CD14-positive monocyte (primary cell): ENCODE data around the gene S100A6. TPM values are rescaled to one million over a fixed set of nuclear protein-coding genes. Genes with fewer than 3 reads are reported as not detected.
A peak's percentile ranks its signal among the peaks of the same experiment; 100 is the strongest.

Experiments
- DNase-seq, 3 donors: peaks; one replicate each; pipeline ENCODE4 v3.0.0-alpha.2; 2011 to 2022
- H2AFZ ChIP-seq: 2 replicates; pipeline ENCODE4 v1.6.0; 2012; ENCODE audit warnings: mild to moderate bottlenecking, low read depth, low read length, inconsistent platforms; ENCODE audit not compliant: insufficient read depth, poor library complexity, severe bottlenecking
- H3K27ac ChIP-seq, 2 donors: 1 replicate in 1 of 2; 2 replicates in 1 of 2; pipeline ENCODE4 v1.5.1; 2012 to 2013; ENCODE audit warnings: low read length in 2 of 2, control low read depth in 1 of 2, inconsistent platforms in 1 of 2, low read depth in 1 of 2, mild to moderate bottlenecking in 1 of 2
- H3K27me3 ChIP-seq, 2 donors: one replicate each; pipeline versions ENCODE4 v1.6.0 to v1.6.1; 2011 to 2013; ENCODE audit warnings: low read length in 2 of 2; ENCODE audit not compliant: control insufficient read depth in 2 of 2, insufficient read depth in 2 of 2
- H3K36me3 ChIP-seq, 2 donors: replicated peaks in 1 of 2; 1 replicate in 1 of 2; 2 replicates in 1 of 2; pipeline versions ENCODE4 v1.5.1 to v1.6.1; 2012 to 2013; ENCODE audit warnings: low read length in 2 of 2, control low read depth in 1 of 2, inconsistent platforms in 1 of 2, mild to moderate bottlenecking in 1 of 2; ENCODE audit not compliant: insufficient read depth in 2 of 2, control insufficient read depth in 1 of 2
- H3K4me1 ChIP-seq, 2 donors: 1 replicate in 1 of 2; 2 replicates in 1 of 2; pipeline versions ENCODE4 v1.5.1 to v1.6.1; 2012 to 2013; ENCODE audit warnings: low read length in 2 of 2, control low read depth in 1 of 2, inconsistent platforms in 1 of 2, mild to moderate bottlenecking in 1 of 2, moderate library complexity in 1 of 2; ENCODE audit not compliant: insufficient read depth in 2 of 2, control insufficient read depth in 1 of 2
- H3K4me2 ChIP-seq: replicated peaks from 2 replicates; pipeline ENCODE3; 2012; ENCODE audit warnings: low read length, moderate library complexity, mild to moderate bottlenecking; ENCODE audit not compliant: poor library complexity, severe bottlenecking; ENCODE audit errors: extremely low read depth
- H3K4me3 ChIP-seq, 3 experiments: fragments of 200-600 bp in 1 of 3; sonication (generic) in 1 of 3; replicated peaks in 1 of 3; 1 replicate in 2 of 3; 2 replicates in 1 of 3; pipeline ENCODE4 v1.5.1; 2011 to 2013; ENCODE audit warnings: low read length in 3 of 3, mild to moderate bottlenecking in 3 of 3, control low read depth in 2 of 3, low read depth in 2 of 3, inconsistent platforms in 1 of 3, moderate library complexity in 1 of 3
- H3K79me2 ChIP-seq: 2 replicates; pipeline ENCODE4 v1.6.0; 2012; ENCODE audit warnings: mild to moderate bottlenecking, control low read depth, inconsistent platforms, low read length, moderate library complexity; ENCODE audit not compliant: insufficient read depth
- H3K9ac ChIP-seq: 2 replicates; pipeline ENCODE4 v1.6.0; 2017; ENCODE audit warnings: low read length, mild to moderate bottlenecking; ENCODE audit not compliant: insufficient read depth, poor library complexity, severe bottlenecking
- H3K9me3 ChIP-seq, 2 donors: replicated peaks in 1 of 2; 1 replicate in 1 of 2; 2 replicates in 1 of 2; pipeline versions ENCODE4 v1.5.1 to v1.6.1; 2012 to 2013; ENCODE audit warnings: low read length in 2 of 2, control low read depth in 1 of 2; ENCODE audit not compliant: control insufficient read depth in 1 of 2, insufficient read depth in 1 of 2
- H4K20me1 ChIP-seq: 2 replicates; pipeline ENCODE4 v1.6.0; 2012; ENCODE audit warnings: mild to moderate bottlenecking, low read length, control low read depth, moderate library complexity; ENCODE audit not compliant: insufficient read depth
- H3K27ac Mint-ChIP-seq, 7 donors: one replicate each; pipeline ENCODE4 v1.8.0; 2020; ENCODE audit warnings: mild to moderate bottlenecking in 7 of 7, mixed read lengths in 7 of 7, moderate library complexity in 6 of 7, inconsistent platforms in 2 of 7
- H3K27me3 Mint-ChIP-seq, 3 donors: one replicate each; pipeline ENCODE4 v1.8.0; 2021 to 2022; ENCODE audit warnings: low read depth in 3 of 3, mild to moderate bottlenecking in 3 of 3, mixed read lengths in 3 of 3, moderate library complexity in 3 of 3, inconsistent platforms in 1 of 3
- H3K36me3 Mint-ChIP-seq, 2 donors: one replicate each; pipeline ENCODE4 v1.8.0; 2020; ENCODE audit warnings: mixed read lengths in 2 of 2, inconsistent platforms in 1 of 2, mild to moderate bottlenecking in 1 of 2
- H3K4me1 Mint-ChIP-seq: one replicate; pipeline ENCODE4 v1.8.0; 2020; ENCODE audit warnings: mild to moderate bottlenecking, mixed read lengths
- H3K4me3 Mint-ChIP-seq, 2 donors: one replicate each; pipeline ENCODE4 v1.8.0; 2020; ENCODE audit warnings: mild to moderate bottlenecking in 2 of 2, mixed read lengths in 2 of 2, moderate library complexity in 1 of 2
- H3K9me3 Mint-ChIP-seq, 7 donors: one replicate each; pipeline ENCODE4 v1.8.0; 2020 to 2022; ENCODE audit warnings: mixed read lengths in 7 of 7, mild to moderate bottlenecking in 6 of 7, moderate library complexity in 6 of 7, inconsistent platforms in 2 of 7
- CTCF ChIP-seq: fragments of 200-600 bp; IDR thresholded peaks from one replicate; pipeline ENCODE4 v1.8.0; 2022; ENCODE audit warnings: antibody characterized with exemption, mild to moderate bottlenecking
- WGBS: methylation state at CpG from one replicate; pipeline ENCODE4 v1.1.5; 2013; ENCODE audit warnings: missing lambda C conversion rate; ENCODE audit not compliant: insufficient coverage; 5-methylcytosine and 5-hydroxymethylcytosine counted together
- intact Hi-C, 2 donors: fragments of 100-400 bp; cut with micrococcal nuclease; formaldehyde crosslinking; loops; one replicate each; pipeline versions ENCODE4 v1.15.0 to v1.15.1; 2023
- polyA plus RNA-seq, 3 donors: library from polyadenylated mRNA; depleted of rRNA in 1 of 3; unstranded in 2 of 3; stranded (reverse) in 1 of 3; fragments of 300-500 nt in 2 of 3; fragments of >200 nt in 1 of 3; fragmentation: Illumina TruSeq in 2 of 3; gene quantifications; 1 replicate in 2 of 3; 2 replicates in 1 of 3; pipeline ENCODE4 v1.2.3, GENCODE V29; 2012 to 2021

Gene S100A6
- polyA plus RNA-seq, 3 donors: 1,242 to 5,004 (median 4,414) TPM

- intact Hi-C loops: no loop called here
- Histone ChIP-seq H3K9me3 (no peaks in the 10 kb centered on the region), H3K4me3 (no peak overlapping the region), H3K27me3 (no peaks in the 10 kb centered on the region), H2AFZ (no peak overlapping the region), H3K79me2 (peaks cover 13% of the 10 kb centered on the region), H3K4me2 (no peak overlapping the region), H3K4me1 (peaks cover 36 to 42% of the 10 kb centered on the region in 2 donors), H3K9ac (no peak overlapping the region), H3K36me3 (peaks cover 0 to 5% of the 10 kb centered on the region in 2 donors), H3K27ac (no peak overlapping the region), H4K20me1 (peaks cover 4% of the 10 kb centered on the region)
- no peak for TF ChIP-seq CTCF
- H3K27me3 Mint-ChIP-seq: peaks cover 0 to 4% (median 0%) of the 10 kb centered on the region in 3 donors
- peak overlapping the region in 1 of 7 donors; percentile 25 for H3K27ac Mint-ChIP-seq
- peaks cover 14 to 31% of the 10 kb centered on the region in 2 donors for H3K36me3 Mint-ChIP-seq
- no peak overlapping the region for H3K4me3 Mint-ChIP-seq
- WGBS: 75% methylated on average over 1 of the region's 5 CpGs
- peaks cover 0 to under 1% (median 0%) of the 10 kb centered on the region in 7 donors for H3K9me3 Mint-ChIP-seq
- peaks cover 46% of the 10 kb centered on the region for H3K4me1 Mint-ChIP-seq
- no peak for DNase-seq
Measured at GRCh38 chr1:153527683-153528040, 8.1 kb downstream of the S100A6 start.

GRCh38 chr1:153527023-153527682, 8.6 kb downstream of the S100A6 start:
- no peaks in the 10 kb centered on the region for H4K20me1 ChIP-seq
- H3K4me1 Mint-ChIP-seq: peaks cover 46% of the 10 kb centered on the region
- peaks cover 0 to 5% of the 10 kb centered on the region in 2 donors for H3K36me3 ChIP-seq
- DNase-seq: peak in 1 of 3 donors; percentile 36
- H2AFZ ChIP-seq: no peak overlapping the region
- intact Hi-C loops: no loop called here
- H3K9ac ChIP-seq: no peak overlapping the region
- H3K36me3 Mint-ChIP-seq: peaks cover 16 to 31% of the 10 kb centered on the region in 2 donors
- H3K9me3 Mint-ChIP-seq: peaks cover 0 to 5% (median 2%) of the 10 kb centered on the region in 7 donors
- peaks cover 0 to 4% (median 0%) of the 10 kb centered on the region in 3 donors for H3K27me3 Mint-ChIP-seq
- H3K79me2 ChIP-seq: peaks cover 8% of the 10 kb centered on the region
- H3K4me3 Mint-ChIP-seq: no peak overlapping the region
- no peak for TF ChIP-seq CTCF
- 81% methylated on average over 6 of the region's 8 CpGs for WGBS
- peaks cover 31 to 39% of the 10 kb centered on the region in 2 donors for H3K4me1 ChIP-seq
- no peak overlapping the region for H3K4me2 ChIP-seq
- H3K9me3 ChIP-seq: no peaks in the 10 kb centered on the region
- H3K4me3 ChIP-seq: no peak overlapping the region
- H3K27me3 ChIP-seq: no peaks in the 10 kb centered on the region
- no peak overlapping the region for H3K27ac ChIP-seq
- no peak overlapping the region for H3K27ac Mint-ChIP-seq
